Mesendoderm (in vitro differentiated cells): ENCODE measurements around the gene GAD1.
A peak's percentile ranks its signal among the peaks of the same experiment; 100 is the strongest.

Experiments
- DNase-seq: peaks from one replicate; pipeline ENCODE4 v3.0.0; 2013
- H2AK5ac ChIP-seq: 2 replicates; pipeline ENCODE4 v1.6.1; 2013; ENCODE audit warnings: low read length, inconsistent platforms
- H2BK120ac ChIP-seq: 2 replicates; pipeline ENCODE4 v1.6.1; 2013; ENCODE audit warnings: low read depth, mild to moderate bottlenecking, low read length, moderate library complexity, mixed read lengths
- H2BK15ac ChIP-seq: replicated peaks from 2 replicates; pipeline ENCODE4 v1.6.1; 2013; ENCODE audit warnings: low read depth, mild to moderate bottlenecking, moderate library complexity
- H2BK5ac ChIP-seq: 2 replicates; pipeline ENCODE4 v1.6.1; 2013; ENCODE audit warnings: low read length, inconsistent platforms
- H3K18ac ChIP-seq: 2 replicates; pipeline ENCODE4 v1.6.1; 2013; ENCODE audit warnings: mild to moderate bottlenecking, low read length, mixed read lengths
- H3K23ac ChIP-seq: one replicate; pipeline ENCODE4 v1.6.1; 2013; ENCODE audit warnings: low read length
- H3K27ac ChIP-seq: 2 replicates; pipeline ENCODE4 v1.5.1; 2013; ENCODE audit warnings: low read depth, mild to moderate bottlenecking, inconsistent platforms, low read length, moderate library complexity
- H3K27me3 ChIP-seq: 2 replicates; pipeline ENCODE4 v1.6.1; 2013; ENCODE audit warnings: low read length, control low read depth, mild to moderate bottlenecking, inconsistent platforms; ENCODE audit not compliant: insufficient read depth, poor library complexity
- H3K36me3 ChIP-seq: 2 replicates; pipeline ENCODE4 v1.6.1; 2013; ENCODE audit warnings: low read length, inconsistent platforms; ENCODE audit not compliant: control insufficient read depth, insufficient read depth
- H3K4ac ChIP-seq: one replicate; pipeline ENCODE4 v1.6.1; 2013; ENCODE audit warnings: low read depth, mild to moderate bottlenecking, low read length, moderate library complexity
- H3K4me1 ChIP-seq: 2 replicates; pipeline ENCODE4 v1.6.1; 2013; ENCODE audit warnings: low read depth, low read length, inconsistent platforms; ENCODE audit not compliant: control insufficient read depth
- H3K4me2 ChIP-seq: 2 replicates; pipeline ENCODE4 v1.6.1; 2013; ENCODE audit warnings: low read length
- H3K4me3 ChIP-seq: 2 replicates; pipeline ENCODE4 v1.5.1; 2013; ENCODE audit warnings: mild to moderate bottlenecking, low read length
- H3K56ac ChIP-seq: one replicate; pipeline ENCODE4 v1.6.1; 2013; ENCODE audit warnings: low read length
- H3K79me1 ChIP-seq: 2 replicates; pipeline ENCODE4 v1.6.1; 2013; ENCODE audit warnings: low read length, inconsistent platforms
- H3K79me2 ChIP-seq: 2 replicates; pipeline ENCODE4 v1.6.1; 2013; ENCODE audit warnings: mild to moderate bottlenecking, low read length; ENCODE audit not compliant: control insufficient read depth, insufficient read depth
- H3K9ac ChIP-seq: 2 replicates; pipeline ENCODE4 v1.6.1; 2013; ENCODE audit warnings: low read length, inconsistent platforms
- H4K5ac ChIP-seq: one replicate; pipeline ENCODE4 v1.6.1; 2013; ENCODE audit warnings: low read length
- H4K8ac ChIP-seq: one replicate; pipeline ENCODE4 v1.6.1; 2013; ENCODE audit warnings: low read depth, mild to moderate bottlenecking, control low read depth, low read length, moderate library complexity
- WGBS: extraction: QIAGEN DNeasy Blood & Tissue Kit; methylation state at CpG from one replicate; pipeline ENCODE4 v1.1.7; 2013; ENCODE audit warnings: low lambda C conversion rate, missing lambda C conversion rate; ENCODE audit not compliant: insufficient coverage; ENCODE audit errors: extremely low coverage; 5-methylcytosine and 5-hydroxymethylcytosine counted together

The GAD1 gene

DNA sequence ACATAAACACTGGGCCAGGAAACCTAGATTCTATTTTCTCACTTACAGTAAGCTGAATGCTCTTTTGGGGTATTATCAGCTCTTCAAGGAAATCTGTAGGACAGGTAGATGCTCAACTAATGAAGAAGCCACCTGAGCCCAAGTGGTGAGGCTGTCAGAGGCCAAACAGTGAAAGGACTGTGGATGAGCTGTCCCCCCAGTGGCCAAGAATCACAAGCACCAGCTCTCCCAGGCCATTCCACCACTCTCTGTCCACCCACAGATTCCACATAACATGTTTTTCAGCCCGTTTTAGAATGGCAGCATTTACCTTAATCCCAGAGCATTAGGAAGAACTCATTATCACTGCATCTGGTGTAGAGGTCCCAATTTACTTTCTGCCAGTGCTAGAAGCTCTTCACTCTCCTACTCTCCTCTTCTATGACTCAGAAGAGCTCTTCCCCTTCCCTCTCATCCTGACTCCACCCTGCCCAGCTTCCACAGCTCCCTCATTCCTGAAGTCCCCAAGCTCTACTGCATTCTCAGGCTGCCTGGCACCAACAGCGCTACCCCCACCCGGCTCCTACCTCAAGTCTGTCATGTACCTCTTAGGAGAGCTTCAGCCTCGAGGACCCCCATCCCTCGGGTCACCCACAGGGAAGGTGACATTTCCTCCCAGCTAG is 68.6 kb downstream of the GAD1 start:
- H3K18ac ChIP-seq: no peak overlapping the region
- H3K23ac ChIP-seq: no peak overlapping the region
- H2BK120ac ChIP-seq: no peak overlapping the region
- no peak overlapping the region for H3K9ac ChIP-seq
- H2BK15ac ChIP-seq: no peak overlapping the region
- H3K36me3 ChIP-seq: no peaks in the 10 kb centered on the region
- H3K79me1 ChIP-seq: no peaks in the 10 kb centered on the region
- no peak overlapping the region for H3K4me2 ChIP-seq
- WGBS: no CpG with 5 or more reads among the region's 5 CpGs
- H2BK5ac ChIP-seq: no peak overlapping the region
- no peaks in the 10 kb centered on the region for H3K27me3 ChIP-seq
- H4K5ac ChIP-seq: no peak overlapping the region
- peak; percentile 30 for DNase-seq
- H3K4me1 ChIP-seq: no peaks in the 10 kb centered on the region
- no peak overlapping the region for H3K4me3 ChIP-seq
- H3K79me2 ChIP-seq: no peaks in the 10 kb centered on the region
- no peak overlapping the region for H3K56ac ChIP-seq
- no peak overlapping the region for H3K4ac ChIP-seq
- no peak overlapping the region for H3K27ac ChIP-seq
- no peak overlapping the region for H4K8ac ChIP-seq
- H2AK5ac ChIP-seq: no peak overlapping the region

DNA sequence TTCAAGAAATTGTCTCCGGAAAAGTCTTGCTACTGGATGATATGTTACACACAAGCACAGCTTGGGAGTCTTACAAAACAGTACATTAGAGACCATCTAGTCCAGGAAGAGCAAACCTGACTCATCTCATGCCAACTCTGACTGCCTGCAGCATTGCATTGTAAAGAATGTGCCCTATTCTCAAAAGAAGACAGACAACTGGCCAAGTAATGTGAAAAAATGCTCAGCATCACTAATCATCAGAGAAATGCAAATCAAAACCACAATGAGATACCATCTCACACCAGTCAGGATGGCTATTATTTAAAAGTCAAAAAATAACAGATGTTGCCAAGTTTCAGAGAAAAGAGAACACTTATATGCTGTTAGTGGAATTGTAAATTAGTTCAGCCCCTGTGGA is 69.7 kb downstream of the GAD1 start:
- Histone ChIP-seq H3K36me3 (no peaks in the 10 kb centered on the region), H3K23ac (no peak overlapping the region), H3K4me2 (no peak overlapping the region), H3K79me1 (no peaks in the 10 kb centered on the region), H4K8ac (no peak overlapping the region), H2AK5ac (no peak overlapping the region), H3K56ac (no peak overlapping the region), H3K79me2 (no peaks in the 10 kb centered on the region), H2BK120ac (no peak overlapping the region), H3K9ac (no peak overlapping the region), H2BK15ac (no peak overlapping the region), H3K18ac (no peak overlapping the region), H3K4me1 (no peaks in the 10 kb centered on the region), H3K27ac (no peak overlapping the region), H3K4me3 (no peak overlapping the region), H3K27me3 (no peaks in the 10 kb centered on the region), H4K5ac (no peak overlapping the region), H2BK5ac (no peak overlapping the region), H3K4ac (no peak overlapping the region)
- WGBS: no CpG with 5 or more reads among the region's 1 CpG
- no peak for DNase-seq

DNA sequence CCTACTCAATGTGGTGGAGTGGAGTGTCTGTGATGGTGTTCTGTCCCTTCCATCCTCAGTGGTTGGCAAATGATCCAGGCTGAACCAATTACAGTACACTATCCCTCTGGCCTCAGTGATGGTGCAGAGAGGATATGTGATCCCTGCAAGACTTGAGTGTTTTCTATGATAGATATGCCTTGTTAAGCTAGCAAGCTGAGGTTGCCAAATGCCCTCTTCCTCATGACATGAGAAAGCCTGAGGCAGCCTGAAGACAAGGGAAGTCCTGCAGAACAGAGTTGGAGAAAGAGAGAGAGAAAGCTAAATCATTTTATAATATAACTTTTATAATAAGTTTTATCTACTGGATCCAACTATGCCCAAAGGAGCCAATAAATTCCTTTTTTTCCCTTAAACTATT is 70.8 kb downstream of the GAD1 start:
- Histone ChIP-seq H2BK120ac (no peak overlapping the region), H3K79me1 (no peaks in the 10 kb centered on the region), H3K23ac (no peak overlapping the region), H4K5ac (no peak overlapping the region), H3K9ac (no peak overlapping the region), H2AK5ac (no peak overlapping the region), H3K18ac (no peak overlapping the region), H2BK15ac (no peak overlapping the region), H4K8ac (no peak overlapping the region), H3K36me3 (no peaks in the 10 kb centered on the region), H2BK5ac (no peak overlapping the region), H3K79me2 (no peaks in the 10 kb centered on the region), H3K27ac (no peak overlapping the region), H3K4me3 (no peak overlapping the region), H3K4ac (no peak overlapping the region), H3K56ac (no peak overlapping the region), H3K4me2 (no peak overlapping the region), H3K27me3 (no peaks in the 10 kb centered on the region), H3K4me1 (no peaks in the 10 kb centered on the region)
- no peak for DNase-seq

DNA sequence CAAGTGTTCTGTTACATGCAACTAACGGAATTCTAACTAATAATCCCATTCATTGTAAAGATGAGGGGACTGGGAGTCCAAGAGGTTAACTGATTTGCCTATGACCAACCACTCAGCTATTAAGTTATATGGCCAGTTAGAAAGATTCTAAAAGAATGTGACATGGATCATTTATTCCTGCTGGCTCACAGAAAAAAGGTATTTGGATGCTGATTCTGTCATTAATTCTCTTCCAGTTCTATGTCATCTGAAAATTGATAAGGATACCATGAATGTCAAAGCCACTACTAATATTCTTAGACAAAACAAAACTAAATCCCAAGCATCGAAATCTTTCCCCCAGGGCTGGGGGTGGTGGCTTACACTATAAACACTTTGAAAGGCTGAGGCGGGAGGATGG is 71.2 kb downstream of the GAD1 start:
- Histone ChIP-seq H3K27me3 (no peaks in the 10 kb centered on the region), H2BK5ac (no peak overlapping the region), H3K4ac (no peak overlapping the region), H3K79me2 (no peaks in the 10 kb centered on the region), H3K36me3 (no peaks in the 10 kb centered on the region), H3K9ac (no peak overlapping the region), H2BK120ac (no peak overlapping the region), H3K27ac (no peak overlapping the region), H3K23ac (no peak overlapping the region), H2BK15ac (no peak overlapping the region), H3K79me1 (no peaks in the 10 kb centered on the region), H2AK5ac (no peak overlapping the region), H3K18ac (no peak overlapping the region), H4K8ac (no peak overlapping the region), H4K5ac (no peak overlapping the region), H3K4me3 (no peak overlapping the region), H3K4me2 (no peak overlapping the region), H3K56ac (no peak overlapping the region), H3K4me1 (no peaks in the 10 kb centered on the region)
- no CpG with 5 or more reads among the region's 3 CpGs for WGBS
- DNase-seq: no peak

DNA sequence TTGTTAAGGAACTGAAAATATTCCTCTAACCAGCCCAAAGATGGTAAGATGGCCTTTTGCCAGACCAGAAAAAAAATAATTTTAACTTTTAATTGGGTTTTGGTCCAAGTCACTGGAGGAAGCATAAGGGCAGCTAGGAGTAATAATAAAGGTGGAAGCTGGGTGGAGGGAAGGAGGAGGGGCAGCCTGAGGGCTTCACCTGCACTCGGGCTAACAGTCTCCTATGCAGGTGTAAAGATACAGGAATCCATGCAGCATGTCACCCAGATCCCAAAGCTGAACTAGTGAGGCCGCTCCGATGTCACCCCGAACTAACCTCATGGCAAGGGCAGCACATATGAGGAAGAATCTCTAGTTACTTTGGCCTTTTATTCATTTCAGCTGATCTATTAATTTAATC is 75.2 kb downstream of the GAD1 start:
- no CpG with 5 or more reads among the region's 4 CpGs for WGBS

DNA sequence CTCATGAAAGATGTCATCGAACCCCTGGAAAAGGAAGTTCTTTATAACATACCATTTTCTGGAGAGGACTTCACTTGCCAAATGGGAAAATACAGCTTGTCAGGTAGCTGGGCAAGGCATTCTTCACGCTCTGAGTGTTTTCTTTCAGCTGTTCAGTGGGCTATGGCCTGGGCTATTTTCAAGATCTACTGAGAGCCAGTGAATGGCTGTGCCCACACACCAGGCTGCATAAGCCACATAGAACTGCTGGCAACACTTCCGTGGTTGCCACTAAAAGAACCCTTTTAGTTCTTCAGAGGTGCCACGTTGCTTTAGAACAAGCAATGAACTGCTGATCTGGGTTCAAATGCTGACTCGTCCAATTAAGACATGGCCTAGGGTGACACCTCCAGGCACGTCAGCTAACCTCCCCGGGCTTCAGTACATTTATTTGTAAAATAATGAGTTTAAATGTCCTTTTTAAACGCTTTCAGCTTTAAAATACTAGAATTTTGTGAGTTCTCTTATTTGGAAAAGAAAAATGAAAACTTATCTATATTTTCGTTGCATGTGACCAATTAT is 75.8 kb downstream of the GAD1 start:
- Histone ChIP-seq H3K56ac (no peak overlapping the region), H2AK5ac (no peak overlapping the region), H3K4me1 (no peaks in the 10 kb centered on the region), H3K4me3 (no peak overlapping the region), H2BK5ac (no peak overlapping the region), H2BK15ac (no peak overlapping the region), H3K4me2 (no peak overlapping the region), H3K18ac (no peak overlapping the region), H3K27ac (no peak overlapping the region), H4K8ac (no peak overlapping the region), H2BK120ac (no peak overlapping the region), H4K5ac (no peak overlapping the region), H3K79me1 (no peaks in the 10 kb centered on the region), H3K36me3 (no peaks in the 10 kb centered on the region), H3K9ac (no peak overlapping the region), H3K27me3 (no peaks in the 10 kb centered on the region), H3K23ac (no peak overlapping the region), H3K79me2 (no peaks in the 10 kb centered on the region), H3K4ac (no peak overlapping the region)
- no CpG with 5 or more reads among the region's 9 CpGs for WGBS
- no peak for DNase-seq

More for the DNA sequence above, 75.2 kb downstream of the GAD1 start:
- Histone ChIP-seq H3K27ac (no peak overlapping the region), H3K56ac (no peak overlapping the region), H2AK5ac (no peak overlapping the region), H4K8ac (no peak overlapping the region), H3K36me3 (no peaks in the 10 kb centered on the region), H3K9ac (no peak overlapping the region), H3K18ac (no peak overlapping the region), H3K4ac (no peak overlapping the region), H3K23ac (no peak overlapping the region), H3K79me1 (no peaks in the 10 kb centered on the region), H3K4me2 (no peak overlapping the region), H3K79me2 (no peaks in the 10 kb centered on the region), H3K27me3 (no peaks in the 10 kb centered on the region), H2BK120ac (no peak overlapping the region), H4K5ac (no peak overlapping the region), H2BK15ac (no peak overlapping the region), H3K4me1 (no peaks in the 10 kb centered on the region), H3K4me3 (no peak overlapping the region), H2BK5ac (no peak overlapping the region)
- no peak for DNase-seq
